ENCODE data around the gene SEC14L3. TPM values are rescaled to one million over a fixed set of nuclear protein-coding genes. Genes with fewer than 3 reads are reported as not detected.

Gene SEC14L3
- total RNA-seq, 2 experiments from 2014 or later = not detected

DNA sequence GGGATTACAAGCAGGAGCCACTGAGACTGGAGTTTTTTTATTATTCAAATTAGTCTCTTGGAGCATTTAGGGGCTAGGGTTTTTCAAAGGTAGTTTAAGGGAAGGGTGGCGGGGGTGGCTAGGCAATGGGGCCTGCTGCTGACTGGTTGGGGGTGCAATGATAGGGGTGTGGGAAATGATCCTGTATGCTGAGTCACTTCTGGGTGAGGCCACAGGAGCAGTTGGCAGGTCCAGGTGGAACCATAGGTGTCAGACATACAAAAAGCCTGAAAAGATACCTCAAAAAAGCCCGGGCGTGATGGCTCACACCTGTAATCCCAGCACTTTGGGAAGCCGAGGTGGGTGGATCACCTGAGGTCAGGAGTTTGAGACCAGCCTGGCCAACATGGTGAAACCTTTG is 32.6 kb downstream of the SEC14L3 start:
- TF ChIP-seq, protein P1, sequence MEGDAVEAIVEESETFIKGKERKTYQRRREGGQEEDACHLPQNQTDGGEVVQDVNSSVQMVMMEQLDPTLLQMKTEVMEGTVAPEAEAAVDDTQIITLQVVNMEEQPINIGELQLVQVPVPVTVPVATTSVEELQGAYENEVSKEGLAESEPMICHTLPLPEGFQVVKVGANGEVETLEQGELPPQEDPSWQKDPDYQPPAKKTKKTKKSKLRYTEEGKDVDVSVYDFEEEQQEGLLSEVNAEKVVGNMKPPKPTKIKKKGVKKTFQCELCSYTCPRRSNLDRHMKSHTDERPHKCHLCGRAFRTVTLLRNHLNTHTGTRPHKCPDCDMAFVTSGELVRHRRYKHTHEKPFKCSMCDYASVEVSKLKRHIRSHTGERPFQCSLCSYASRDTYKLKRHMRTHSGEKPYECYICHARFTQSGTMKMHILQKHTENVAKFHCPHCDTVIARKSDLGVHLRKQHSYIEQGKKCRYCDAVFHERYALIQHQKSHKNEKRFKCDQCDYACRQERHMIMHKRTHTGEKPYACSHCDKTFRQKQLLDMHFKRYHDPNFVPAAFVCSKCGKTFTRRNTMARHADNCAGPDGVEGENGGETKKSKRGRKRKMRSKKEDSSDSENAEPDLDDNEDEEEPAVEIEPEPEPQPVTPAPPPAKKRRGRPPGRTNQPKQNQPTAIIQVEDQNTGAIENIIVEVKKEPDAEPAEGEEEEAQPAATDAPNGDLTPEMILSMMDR (conservative IDR thresholded peaks at IDR 0.05; ENCODE audit: low read length) = no peak
- TF ChIP-seq EZH2phosphoT487 (IDR thresholded peaks at IDR 0.05; ENCODE audit: borderline replicate concordance, low read depth, low read length) = no peak
- intact Hi-C loops (cut with micrococcal nuclease; ENCODE audit: unreplicated experiment) = loop anchor here (5.0 kb wide), 2 partner anchors 168 to 853 kb away; partner anchors contain the start of genes PIK3IP1 and TCN2
- H3K4me3 ChIP-seq (ENCODE audit: low read depth, low read length, poor library complexity, severe bottlenecking) = no peak overlapping the region
- BruUV-seq (replicated peaks) = no TSS peak
- no peak for DNase-seq (ENCODE audit: low spot score)
- H3K27ac ChIP-seq (ENCODE audit: low read depth, low read length, poor library complexity, severe bottlenecking) = no peak overlapping the region
- H4K20me1 ChIP-seq (ENCODE audit: insufficient read depth, low read length) = no peaks in the 10 kb centered on the region
- H2AFZ ChIP-seq (ENCODE audit: low read length) = no peak overlapping the region
- H3K79me2 ChIP-seq (ENCODE audit: insufficient read depth, low read depth, low read length) = no peaks in the 10 kb centered on the region
- H3K4me2 ChIP-seq (ENCODE audit: low read length) = no peak overlapping the region
- H3K9me3 ChIP-seq (ENCODE audit: low read length) = no peaks in the 10 kb centered on the region
- H3K36me3 ChIP-seq (ENCODE audit: insufficient read depth, low read length) = peaks cover 7% of the 10 kb centered on the region
- CTCF ChIA-PET (ENCODE audit: unreplicated experiment) = no interaction called here
- H3K4me1 ChIP-seq (ENCODE audit: insufficient read depth, low read length, poor library complexity, severe bottlenecking) = peaks cover 43% of the 10 kb centered on the region
- POLR2A ChIA-PET = interaction anchor here (0.7 kb wide), 1 partner anchor 149 kb away, joined by 3 read pairs; no protein-coding TSS in a partner anchor
- H3K9me2 ChIP-seq (ENCODE audit: insufficient read depth, low read length) = no peaks in the 10 kb centered on the region

DNA sequence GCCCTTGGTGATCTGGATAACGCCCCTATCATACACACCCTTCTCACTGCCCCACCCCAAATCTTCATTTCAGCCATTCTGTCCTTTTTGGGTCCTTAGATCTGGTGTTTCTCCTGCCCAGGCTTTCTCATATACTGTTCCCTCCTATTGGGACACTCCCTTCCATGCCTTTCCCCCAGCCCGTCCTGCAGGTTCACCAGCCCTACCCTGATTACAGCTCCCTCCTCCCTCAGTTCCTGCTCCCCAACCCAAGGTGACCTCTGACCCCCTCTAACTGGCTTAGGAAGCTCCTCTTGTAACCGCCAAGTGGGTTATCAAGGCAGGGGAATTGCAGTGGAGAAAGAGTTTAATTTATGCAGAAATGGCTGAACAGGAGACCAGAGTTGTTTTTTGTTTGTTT is 33.3 kb downstream of the SEC14L3 start:
- no peak for DNase-seq (ENCODE audit: low spot score)
- no peak overlapping the region for H3K4me3 ChIP-seq (ENCODE audit: low read depth, low read length, poor library complexity, severe bottlenecking)
- H3K4me1 ChIP-seq (ENCODE audit: insufficient read depth, low read length, poor library complexity, severe bottlenecking) = peaks cover 46% of the 10 kb centered on the region
- ChIA-PET CTCF (ENCODE audit: unreplicated experiment) (no interaction called here), POLR2A (interaction anchor here (0.7 to 6.6 kb wide), 2 partner anchors 14 to 149 kb away, joined by 3 to 48 read pairs; partner anchors contain the start of gene MTFP1)
- no peaks in the 10 kb centered on the region for H3K79me2 ChIP-seq (ENCODE audit: insufficient read depth, low read depth, low read length)
- H2AFZ ChIP-seq (ENCODE audit: low read length) = no peak overlapping the region
- H4K20me1 ChIP-seq (ENCODE audit: insufficient read depth, low read length) = no peaks in the 10 kb centered on the region
- H3K36me3 ChIP-seq (ENCODE audit: insufficient read depth, low read length) = peaks cover 13% of the 10 kb centered on the region
- no peak overlapping the region for H3K4me2 ChIP-seq (ENCODE audit: low read length)
- H3K9me2 ChIP-seq (ENCODE audit: insufficient read depth, low read length) = no peaks in the 10 kb centered on the region
- no peak overlapping the region for H3K27ac ChIP-seq (ENCODE audit: low read depth, low read length, poor library complexity, severe bottlenecking)
- H3K9me3 ChIP-seq (ENCODE audit: low read length) = no peaks in the 10 kb centered on the region
- intact Hi-C loops (cut with micrococcal nuclease; ENCODE audit: unreplicated experiment) = loop anchor here (5.0 kb wide), 2 partner anchors 169 to 854 kb away; partner anchors contain the start of genes PIK3IP1 and TCN2
- BruUV-seq (replicated peaks) = no TSS peak
- TF ChIP-seq, protein P1 (conservative IDR thresholded peaks at IDR 0.05; ENCODE audit: low read length) = no peak
- no peak for TF ChIP-seq EZH2phosphoT487 (IDR thresholded peaks at IDR 0.05; ENCODE audit: borderline replicate concordance, low read depth, low read length)

DNA sequence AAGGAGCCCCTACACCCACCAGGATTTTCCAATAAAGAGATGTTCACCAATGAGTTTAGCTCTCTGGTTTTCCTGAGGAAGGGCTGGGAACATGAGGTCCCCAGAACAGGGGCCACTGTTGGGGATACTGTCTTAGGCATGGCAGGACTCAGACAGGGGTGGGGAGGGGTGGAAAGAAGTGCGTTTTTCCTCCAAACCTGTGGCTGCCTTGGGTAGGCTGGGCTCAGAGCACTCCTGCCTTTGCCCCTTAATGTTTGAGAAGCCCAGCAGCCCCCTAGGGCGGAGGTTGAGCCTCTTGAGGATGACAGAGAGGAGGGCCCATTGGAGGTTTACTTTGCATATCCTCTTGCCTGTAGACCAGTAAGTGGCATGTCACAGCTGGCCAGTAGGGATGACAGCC is 35.6 kb downstream of the SEC14L3 start:
- H4K20me1 ChIP-seq (ENCODE audit: insufficient read depth, low read length) = no peaks in the 10 kb centered on the region
- peak overlapping the region; percentile 78 for H3K4me2 ChIP-seq (ENCODE audit: low read length)
- H3K9me3 ChIP-seq (ENCODE audit: low read length) = no peaks in the 10 kb centered on the region
- H3K4me1 ChIP-seq (ENCODE audit: insufficient read depth, low read length, poor library complexity, severe bottlenecking) = peaks cover 28% of the 10 kb centered on the region
- POLR2A ChIA-PET = interaction anchor here (0.6 to 6.6 kb wide), 5 partner anchors 12 to 1554 kb away, joined by 3 to 48 read pairs (median 4); partner anchors contain the start of gene MTFP1
- no peak for TF ChIP-seq EZH2phosphoT487 (IDR thresholded peaks at IDR 0.05; ENCODE audit: borderline replicate concordance, low read depth, low read length)
- TF ChIP-seq, protein P1 (conservative IDR thresholded peaks at IDR 0.05; ENCODE audit: low read length) = no peak
- CTCF ChIA-PET (ENCODE audit: unreplicated experiment) = interaction anchor here (1.0 to 1.6 kb wide), 2 partner anchors 9 to 12 kb away, joined by 5 read pairs; no protein-coding TSS in a partner anchor
- peak overlapping the region; percentile 85 for H2AFZ ChIP-seq (ENCODE audit: low read length)
- no peak for DNase-seq (ENCODE audit: low spot score)
- no peaks in the 10 kb centered on the region for H3K79me2 ChIP-seq (ENCODE audit: insufficient read depth, low read depth, low read length)
- H3K9me2 ChIP-seq (ENCODE audit: insufficient read depth, low read length) = no peaks in the 10 kb centered on the region
- TSS peak; percentile 82 for BruUV-seq (replicated peaks)
- intact Hi-C loops (cut with micrococcal nuclease; ENCODE audit: unreplicated experiment) = loop anchor here (5.0 kb wide), 2 partner anchors 171 to 856 kb away; partner anchors contain the start of genes PIK3IP1 and TCN2
- H3K27ac ChIP-seq (ENCODE audit: low read depth, low read length, poor library complexity, severe bottlenecking) = peak overlapping the region; percentile 67
- peaks cover 16% of the 10 kb centered on the region for H3K36me3 ChIP-seq (ENCODE audit: insufficient read depth, low read length)
- H3K4me3 ChIP-seq (ENCODE audit: low read depth, low read length, poor library complexity, severe bottlenecking) = peak overlapping the region; percentile 63

Measured in OCI-LY7 (cell line).